ENCODE data around the gene WRAP53.

WRAP53 gene

GRCh38 chr17:7710301-7710700 is 22.0 kb downstream of the WRAP53 start:
- no peak for DNase-seq

GRCh38 chr17:7711051-7711755 is 22.9 kb downstream of the WRAP53 start:
- no peak for DNase-seq

DNA sequence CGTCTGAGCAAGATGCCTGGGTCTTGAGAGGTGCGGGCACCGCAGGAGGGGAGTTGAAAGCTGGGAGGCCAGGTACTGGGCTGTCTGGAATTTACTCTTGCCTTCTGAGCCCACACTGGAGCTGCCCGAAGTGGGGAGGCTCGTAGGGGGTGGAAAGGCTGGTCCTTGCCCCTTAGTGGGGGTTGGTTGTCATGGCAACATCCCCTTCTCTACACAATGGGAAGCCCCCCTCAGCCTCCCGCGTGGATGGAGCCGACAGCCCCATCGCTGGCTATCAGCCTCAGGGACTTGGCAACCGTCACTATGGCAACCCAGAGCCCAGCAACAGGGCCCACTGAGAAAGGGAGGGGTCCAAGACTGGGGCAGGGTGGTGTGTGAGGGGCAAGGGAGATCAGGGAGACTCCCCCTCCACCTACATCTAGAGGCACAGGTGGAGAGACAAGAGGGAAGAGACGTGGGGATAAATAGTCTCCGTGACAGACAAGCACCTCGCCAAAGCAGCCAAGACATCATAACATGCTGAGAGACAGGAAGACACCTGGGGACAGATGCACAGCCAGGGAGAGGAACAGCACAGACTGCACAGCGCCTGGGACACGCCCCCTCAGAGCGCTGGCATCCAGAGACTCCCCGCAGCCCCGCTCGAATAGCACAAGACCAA is 24.0 kb downstream of the WRAP53 start:
- DNase-seq: no peak

DNA sequence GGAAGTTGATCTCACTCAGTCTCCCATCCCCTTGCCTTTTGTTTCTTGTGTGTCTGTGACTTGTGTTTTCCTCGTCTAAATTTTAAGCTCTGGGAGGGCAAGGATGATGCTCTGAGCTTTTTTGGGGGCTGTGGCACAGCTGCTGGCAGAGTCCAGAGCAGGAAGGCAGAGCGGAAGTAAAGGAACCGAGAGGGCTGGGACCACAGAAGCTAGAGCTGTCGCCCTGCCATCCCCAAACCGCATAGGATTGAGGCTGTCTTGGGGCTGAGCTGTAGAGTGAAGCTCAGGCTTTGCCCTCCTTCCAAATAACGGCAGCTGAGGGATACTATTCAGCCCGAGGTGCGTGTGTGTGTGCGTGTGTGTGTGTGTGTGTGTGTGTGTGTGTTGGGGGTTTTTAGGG is 25.5 kb downstream of the WRAP53 start:
- no peak for DNase-seq

- DNase-seq: no peak
These were observed 26.7 kb downstream of the WRAP53 start for GRCh38 chr17:7714721-7715594.

- DNase-seq: no peak
These were observed 27.9 kb downstream of the WRAP53 start for GRCh38 chr17:7715936-7716886.

DNA sequence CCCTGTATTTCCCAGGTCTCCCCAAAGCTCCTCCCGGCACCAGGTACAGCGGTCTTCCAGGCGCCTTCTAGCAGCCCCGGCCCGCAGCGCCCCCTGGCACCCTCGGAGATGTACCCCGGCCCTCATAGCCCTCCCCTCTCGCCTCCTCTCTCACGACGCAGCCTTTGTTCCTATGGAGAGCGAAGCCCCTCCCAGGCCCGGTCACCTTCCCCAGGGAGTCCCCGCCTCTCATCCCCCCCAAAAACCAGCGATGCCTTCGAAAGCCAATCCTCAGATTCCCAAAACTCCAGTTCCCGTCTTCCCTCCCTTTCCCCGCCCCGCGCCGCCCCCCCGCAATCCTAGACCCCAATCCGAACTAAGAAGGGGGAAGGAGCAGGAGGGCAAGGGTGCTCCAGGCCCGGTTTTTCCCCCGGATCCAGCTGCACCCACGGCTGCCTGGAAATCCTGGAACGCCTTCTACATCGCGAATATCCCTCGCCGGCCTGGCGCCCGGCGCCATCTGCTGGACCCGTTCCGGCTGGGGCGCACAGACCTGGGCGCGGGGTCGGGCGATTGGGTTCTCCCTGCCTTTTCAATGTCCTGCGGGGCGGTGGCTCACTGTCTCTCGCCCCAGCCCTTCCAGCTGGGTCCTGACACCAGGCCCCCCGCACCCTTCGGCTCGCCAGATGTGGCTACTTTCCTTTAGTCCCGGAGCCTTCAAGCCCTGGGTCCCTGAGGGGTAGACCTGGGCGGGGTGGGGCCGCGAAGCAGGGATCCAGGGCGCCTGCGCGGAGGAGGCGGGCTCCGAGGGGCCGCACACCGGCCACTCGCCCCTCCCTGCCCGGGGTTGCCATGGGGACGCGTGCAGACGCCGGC is 28.9 kb downstream of the WRAP53 start, which contains the start of gene DNAH2:
TSS of gene DNAH2 (plus strand) at position 844 of the 855 bp plus-strand sequence. CDS start 1,991 bp downstream, outside the sequence.
- DNase-seq: peak; percentile 95

DNA sequence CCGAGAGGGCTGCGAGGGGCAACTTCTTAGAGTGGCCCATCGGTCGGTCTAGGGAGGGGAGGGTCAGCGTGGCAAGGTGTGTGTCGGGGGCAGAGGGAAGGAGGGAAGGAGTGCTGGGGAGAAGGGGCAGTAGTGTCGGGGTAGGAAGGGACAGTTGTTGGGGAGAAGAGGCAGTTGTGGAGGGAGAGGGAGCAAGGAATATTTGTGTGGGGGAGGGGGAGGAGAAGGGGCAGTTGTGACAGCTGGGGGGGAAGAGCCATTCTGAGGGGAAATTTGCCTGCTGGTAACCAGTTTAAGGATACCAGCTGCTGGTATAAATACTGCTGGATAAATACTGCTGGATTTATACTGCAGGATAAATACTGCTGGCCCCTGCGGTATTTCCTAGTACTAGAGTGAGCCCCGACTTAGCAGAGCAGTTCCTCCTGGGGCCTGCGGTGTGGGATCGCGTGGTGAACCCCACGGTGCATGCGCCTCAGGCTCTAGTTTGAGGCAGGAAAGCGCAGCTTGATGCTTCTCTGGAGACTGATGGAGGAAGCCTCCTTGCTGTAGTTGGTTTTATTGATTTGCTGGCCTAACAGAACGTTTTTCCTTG is 29.6 kb downstream of the WRAP53 start:
- DNase-seq: no peak

DNA sequence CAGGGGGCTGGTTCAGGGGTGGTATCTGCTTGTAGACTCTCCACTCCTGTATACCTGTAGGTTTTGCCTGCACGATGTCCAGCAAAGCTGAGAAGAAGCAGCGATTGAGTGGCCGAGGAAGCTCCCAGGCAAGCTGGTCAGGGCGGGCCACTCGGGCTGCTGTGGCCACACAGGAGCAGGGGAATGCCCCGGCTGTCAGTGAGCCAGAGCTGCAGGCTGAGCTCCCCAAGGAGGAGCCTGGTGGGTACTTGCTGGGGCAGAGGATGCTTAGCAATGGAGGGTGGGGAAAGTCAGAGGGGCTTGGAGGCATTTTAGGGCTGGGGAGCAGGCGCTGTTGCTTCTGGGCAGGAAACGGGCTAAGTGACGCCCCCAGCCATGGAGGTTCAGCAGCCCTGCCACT is 31.4 kb downstream of the WRAP53 start:
- no peak for DNase-seq

- no peak for DNase-seq
These were observed 31.8 kb downstream of the WRAP53 start for GRCh38 chr17:7720125-7720524.

DNA sequence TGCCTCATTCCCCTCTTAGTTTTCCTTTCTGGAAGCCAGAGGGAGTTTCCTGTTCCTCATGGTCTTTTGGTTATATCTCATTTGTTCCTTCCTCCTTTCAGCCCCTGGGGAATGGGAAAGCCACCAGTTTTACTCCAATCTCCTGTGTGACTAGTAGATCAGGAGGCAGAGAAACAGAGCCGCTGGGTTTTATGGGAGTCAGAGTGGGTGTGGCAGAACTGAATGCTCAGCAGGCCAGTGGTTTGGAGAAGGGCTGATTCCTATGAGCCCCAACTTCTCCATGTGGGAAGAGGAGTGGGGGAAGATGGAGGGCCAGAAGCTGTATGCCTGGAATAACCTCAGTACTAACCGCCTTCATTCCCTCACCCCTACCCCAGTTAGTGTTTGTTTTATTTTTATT is 33.3 kb downstream of the WRAP53 start:
- DNase-seq: no peak

- DNase-seq: no peak
These were observed 39.6 kb downstream of the WRAP53 start for GRCh38 chr17:7727886-7728285.

DNA sequence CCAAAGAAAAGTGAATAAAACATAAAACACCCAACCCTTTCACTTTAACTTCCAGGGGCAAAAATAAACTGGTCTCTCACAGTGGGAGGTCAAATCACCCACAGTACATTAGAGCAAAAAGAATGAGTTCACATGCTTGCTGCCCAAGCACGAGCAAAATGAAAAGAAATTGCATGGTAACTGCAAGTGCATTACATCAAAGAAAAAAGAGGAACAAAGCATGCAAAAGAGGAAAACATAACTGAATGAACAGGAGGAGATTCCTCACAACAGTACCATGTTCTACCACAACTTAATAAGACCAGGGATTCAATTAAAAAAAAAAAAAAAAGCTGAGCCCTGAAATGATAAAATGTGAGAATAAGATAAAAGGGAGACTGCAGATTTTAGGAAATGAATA is 41.5 kb downstream of the WRAP53 start:
- no peak for DNase-seq

DNA sequence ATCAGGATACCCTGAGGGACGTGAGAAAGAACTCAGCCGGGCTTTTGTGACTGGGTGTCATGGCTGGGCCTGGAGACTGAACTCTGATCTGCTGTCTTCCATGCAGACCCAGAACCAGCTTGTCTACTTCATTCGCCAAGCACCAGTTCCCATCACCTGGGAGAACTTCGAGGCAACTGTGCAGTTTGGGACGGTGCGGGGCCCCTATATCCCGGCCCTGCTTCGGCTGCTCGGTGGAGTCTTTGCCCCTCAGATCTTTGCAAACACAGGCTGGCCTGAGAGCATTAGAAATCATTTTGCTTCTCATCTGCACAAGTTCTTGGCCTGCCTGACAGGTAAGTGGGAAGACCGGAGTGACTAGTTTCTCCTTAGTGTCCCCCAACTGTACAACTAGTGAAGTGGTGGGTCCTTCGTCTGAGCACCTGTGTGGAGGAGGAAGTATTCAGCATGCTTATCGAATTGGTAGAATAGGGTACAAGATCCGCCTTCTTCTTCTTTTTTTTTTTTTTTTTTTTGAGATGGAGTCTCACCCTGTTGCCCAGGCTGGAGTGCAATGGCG is 44.8 kb downstream of the WRAP53 start:
- no peak for DNase-seq

DNA sequence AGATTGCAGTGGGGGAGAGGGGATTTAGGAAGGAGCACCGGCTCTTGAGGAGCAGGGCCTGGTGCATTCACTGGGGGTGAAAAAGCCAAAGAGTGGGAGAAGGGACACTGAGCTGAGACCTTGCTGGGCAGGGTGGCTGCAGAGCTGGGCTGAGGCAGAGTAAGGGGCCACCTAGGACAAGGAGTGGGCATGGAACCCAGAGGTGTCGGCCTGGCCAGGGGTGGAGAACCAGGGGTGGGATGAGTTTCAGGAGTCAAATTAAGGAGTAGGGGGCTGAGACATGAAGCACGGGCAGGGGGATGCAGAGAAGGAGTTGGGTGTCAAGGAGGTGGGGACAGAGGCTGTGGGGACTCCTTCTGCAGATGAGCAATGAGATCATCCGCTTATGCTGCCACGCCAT is 49.3 kb downstream of the WRAP53 start:
- DNase-seq: no peak

DNA sequence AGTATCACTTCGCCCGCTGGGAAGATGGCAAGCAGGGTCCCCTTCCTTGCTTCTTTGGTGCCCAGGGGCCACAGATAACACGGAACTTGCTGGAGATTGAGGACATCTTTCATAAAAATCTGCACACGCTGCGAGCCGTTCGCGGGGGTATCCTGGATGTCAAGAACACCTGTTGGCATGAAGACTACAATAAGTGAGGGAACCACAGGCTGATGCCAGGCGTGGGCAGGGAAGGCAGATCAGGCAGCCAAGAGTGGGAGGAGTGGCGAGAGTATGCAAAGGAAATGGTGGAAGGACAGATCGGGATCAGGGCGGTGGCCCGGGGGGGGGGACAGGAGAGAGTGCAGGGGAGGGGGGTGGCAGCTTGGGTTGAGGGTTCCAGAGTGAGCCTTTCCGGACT is 51.5 kb downstream of the WRAP53 start:
- no peak for DNase-seq

DNA sequence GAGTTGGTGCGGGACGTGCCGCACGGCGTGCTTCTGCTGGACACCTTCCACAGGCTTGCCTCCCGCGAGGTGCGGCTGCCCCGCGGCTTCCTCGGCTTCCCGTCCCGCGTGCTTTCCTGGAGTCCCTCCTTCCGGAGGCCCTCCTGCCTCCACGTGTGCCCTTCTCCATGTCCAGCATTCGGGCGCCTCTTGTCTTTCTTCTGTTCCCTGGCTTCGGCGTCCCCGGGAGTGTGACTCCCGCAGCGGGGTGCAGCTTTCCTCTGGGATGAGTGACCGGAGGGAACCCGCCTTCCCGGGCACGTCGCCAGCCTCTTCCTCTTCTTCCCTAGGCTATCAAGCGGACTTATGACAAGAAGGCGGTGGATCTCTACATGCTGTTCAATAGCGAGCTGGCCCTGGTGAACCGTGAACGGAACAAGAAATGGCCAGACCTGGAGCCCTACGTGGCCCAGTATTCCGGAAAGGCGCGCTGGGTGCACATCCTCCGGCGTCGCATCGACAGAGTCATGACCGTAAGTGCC is 52.3 kb downstream of the WRAP53 start:
- DNase-seq: no peak

DNA sequence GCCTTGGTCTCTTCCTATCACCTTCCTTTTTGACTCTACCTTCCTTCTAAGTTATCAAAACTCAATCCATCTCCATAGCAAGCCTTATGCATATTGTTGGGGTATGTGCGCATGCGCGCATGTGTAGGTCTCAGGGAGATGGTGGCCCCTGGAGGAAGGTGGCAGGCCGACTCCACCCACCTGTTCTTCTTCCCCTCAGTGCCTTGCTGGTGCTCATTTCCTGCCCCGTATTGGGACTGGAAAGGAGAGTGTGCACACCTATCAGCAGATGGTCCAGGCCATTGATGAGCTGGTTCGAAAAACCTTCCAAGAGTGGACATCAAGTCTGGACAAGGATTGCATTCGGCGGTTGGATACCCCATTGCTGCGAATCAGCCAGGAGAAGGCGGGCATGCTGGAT is 54.5 kb downstream of the WRAP53 start:
- no peak for DNase-seq

GRCh38 chr17:7744416-7744815 is 56.1 kb downstream of the WRAP53 start:
- DNase-seq: no peak

- DNase-seq: peak; percentile 95
These were observed 57.6 kb downstream of the WRAP53 start for GRCh38 chr17:7745748-7746470.

All from EL (cell line).